Measurements from ENCODE around the gene DNAH2.
"Not testable (repeated sequence)": the region's sequence is repeated elsewhere in the genome, so short reads cannot be mapped to it uniquely, and the experiment has no call there.

DNAH2 gene

GRCh38 chr17:7851438-7852261, 134.1 kb downstream of the DNAH2 start:
- peak; percentile 90 for DNase-seq (ENCODE audit: low spot score)

GRCh38 chr17:7852262-7852670, 134.7 kb downstream of the DNAH2 start:
- DNase-seq (ENCODE audit: low spot score): no peak

GRCh38 chr17:7852919-7853690, 135.6 kb downstream of the DNAH2 start:
- DNase-seq (ENCODE audit: low spot score): no peak

GRCh38 chr17:7853691-7854038, 136.1 kb downstream of the DNAH2 start:
- DNase-seq (ENCODE audit: low spot score): no peak

GRCh38 chr17:7854078-7854777, 136.7 kb downstream of the DNAH2 start:
- no peak for DNase-seq (ENCODE audit: low spot score)

GRCh38 chr17:7854851-7855659, 137.5 kb downstream of the DNAH2 start, which contains the start of gene TMEM88:
TSS of gene TMEM88 (plus strand) at chr17:7855066. CDS start at chr17:7855075, 9 bp downstream.
- DNase-seq (ENCODE audit: low spot score): no peak

- no peak for DNase-seq (ENCODE audit: low spot score)
Observed at GRCh38 chr17:7855660-7856010, 138.1 kb downstream of the DNAH2 start.

GRCh38 chr17:7856011-7856810, 138.7 kb downstream of the DNAH2 start:
- no peak for DNase-seq (ENCODE audit: low spot score)

- peak; percentile 98 for DNase-seq (ENCODE audit: low spot score)
Observed at GRCh38 chr17:7856811-7857712, 139.5 kb downstream of the DNAH2 start, which contains the start of gene NAA38. TSS of gene NAA38 (minus strand) at chr17:7857559. CDS start at chr17:7857463, 96 bp downstream.

GRCh38 chr17:7857713-7858521, 140.4 kb downstream of the DNAH2 start, which contains the start of gene CYB5D1:
TSS of gene CYB5D1 (plus strand) at chr17:7858003. CDS start at chr17:7858135, 132 bp downstream.
- DNase-seq (ENCODE audit: low spot score): no peak

- DNase-seq (ENCODE audit: low spot score): no peak
Observed at GRCh38 chr17:7858522-7858810, 140.9 kb downstream of the DNAH2 start.

GRCh38 chr17:7859028-7859427, 141.5 kb downstream of the DNAH2 start:
- no peak for DNase-seq (ENCODE audit: low spot score)

- DNase-seq (ENCODE audit: low spot score): peak; percentile 42
Observed at GRCh38 chr17:7862692-7863437, 145.3 kb downstream of the DNAH2 start.

GRCh38 chr17:7864384-7864783, 146.8 kb downstream of the DNAH2 start:
- not testable (repeated sequence) for DNase-seq (ENCODE audit: low spot score)

GRCh38 chr17:7864995-7865650, 147.6 kb downstream of the DNAH2 start:
- DNase-seq (ENCODE audit: low spot score): no peak

GRCh38 chr17:7867881-7868329, 150.4 kb downstream of the DNAH2 start:
- DNase-seq (ENCODE audit: low spot score): no peak

GRCh38 chr17:7873051-7873450, 155.5 kb downstream of the DNAH2 start:
- DNase-seq (ENCODE audit: low spot score): no peak
